HG03060 (cell line): ENCODE data around the gene TBC1D4.

Source experiments
- ATAC-seq: cut with Tn5 transposase; IDR thresholded peaks from one replicate; pipeline ENCODE4 v1.9.1; 2021; ENCODE audit warnings: low read depth, moderate number of reproducible peaks; ENCODE audit not compliant: unreplicated experiment

The TBC1D4 gene

DNA sequence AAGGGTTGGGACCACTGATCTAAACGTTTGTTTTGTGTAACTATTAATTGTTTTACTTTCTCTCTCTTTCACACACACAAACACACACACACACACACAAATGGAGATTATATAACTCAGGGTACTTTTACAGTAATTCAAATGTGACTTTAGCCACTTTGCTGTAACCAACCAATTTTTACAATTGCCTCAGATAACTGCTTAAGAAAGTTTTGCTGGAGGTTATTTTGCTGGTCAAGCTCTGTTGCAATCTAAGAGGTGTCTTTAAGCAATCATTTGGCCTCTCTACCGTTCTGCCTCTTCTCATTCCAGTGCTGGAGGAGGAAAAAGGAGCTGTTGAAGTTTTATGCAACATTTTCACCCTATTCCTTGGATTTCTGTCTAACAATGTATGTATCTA is 63.0 kb downstream of the TBC1D4 start:
- ATAC-seq: no peak

GRCh38 chr13:75418186-75418843 is 63.7 kb downstream of the TBC1D4 start:
- ATAC-seq: no peak

GRCh38 chr13:75417656-75418055 is 64.3 kb downstream of the TBC1D4 start:
- ATAC-seq: no peak

- ATAC-seq: peak; percentile 10
Measured at GRCh38 chr13:75417012-75417384, 65.0 kb downstream of the TBC1D4 start.

DNA sequence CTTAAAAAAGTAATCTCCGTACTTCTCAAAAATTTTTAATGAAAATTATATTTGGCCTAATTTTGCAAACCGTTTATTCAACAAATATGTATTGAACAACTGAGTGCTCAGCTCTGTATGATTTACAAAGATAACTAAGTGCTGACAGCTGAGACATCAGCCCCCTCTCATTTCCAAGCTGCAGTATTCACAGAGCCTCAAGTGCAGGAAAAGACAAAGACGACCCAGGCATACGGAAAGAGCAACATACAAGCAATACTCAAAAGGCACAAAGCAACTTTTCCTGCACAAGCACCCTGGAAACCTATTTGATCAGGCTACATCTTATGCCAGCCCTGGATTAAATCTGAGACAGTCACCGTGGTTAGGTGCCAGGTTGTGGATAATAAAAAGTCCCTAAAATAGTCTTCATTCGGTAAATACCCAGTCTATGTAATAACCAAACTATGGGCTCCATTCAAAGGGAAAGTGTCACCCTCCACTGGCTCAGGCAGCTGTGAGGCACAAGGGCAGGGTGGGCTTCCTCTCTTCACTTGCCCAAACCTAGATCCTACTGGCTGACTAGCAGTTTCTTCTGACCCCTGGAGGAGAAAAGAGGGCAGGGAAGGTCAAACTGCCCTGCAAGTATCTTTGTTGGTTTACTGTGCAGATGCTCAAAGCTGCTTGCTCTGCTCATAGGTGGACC is 65.5 kb downstream of the TBC1D4 start:
- ATAC-seq: peak; percentile 33

DNA sequence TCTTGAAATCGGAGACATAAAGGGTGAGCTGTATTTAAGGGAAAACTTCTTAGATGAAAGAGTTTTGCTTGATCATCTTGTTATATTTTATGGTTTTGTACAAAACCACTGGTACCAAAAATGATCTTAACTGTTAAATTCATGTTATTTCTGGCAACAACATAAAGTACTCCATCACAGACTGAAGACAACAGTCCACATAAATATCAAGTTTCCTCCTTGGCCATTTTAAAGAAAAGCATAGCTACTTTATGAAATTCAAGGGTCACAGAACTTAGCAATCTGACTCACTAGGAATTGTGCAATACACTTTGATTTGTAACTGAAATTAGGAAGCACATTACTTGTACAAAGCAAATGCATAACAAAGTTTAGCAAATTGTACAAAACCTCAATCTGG is 66.3 kb downstream of the TBC1D4 start:
- ATAC-seq: no peak

- ATAC-seq: no peak
Measured at GRCh38 chr13:75415171-75415570, 66.8 kb downstream of the TBC1D4 start.

DNA sequence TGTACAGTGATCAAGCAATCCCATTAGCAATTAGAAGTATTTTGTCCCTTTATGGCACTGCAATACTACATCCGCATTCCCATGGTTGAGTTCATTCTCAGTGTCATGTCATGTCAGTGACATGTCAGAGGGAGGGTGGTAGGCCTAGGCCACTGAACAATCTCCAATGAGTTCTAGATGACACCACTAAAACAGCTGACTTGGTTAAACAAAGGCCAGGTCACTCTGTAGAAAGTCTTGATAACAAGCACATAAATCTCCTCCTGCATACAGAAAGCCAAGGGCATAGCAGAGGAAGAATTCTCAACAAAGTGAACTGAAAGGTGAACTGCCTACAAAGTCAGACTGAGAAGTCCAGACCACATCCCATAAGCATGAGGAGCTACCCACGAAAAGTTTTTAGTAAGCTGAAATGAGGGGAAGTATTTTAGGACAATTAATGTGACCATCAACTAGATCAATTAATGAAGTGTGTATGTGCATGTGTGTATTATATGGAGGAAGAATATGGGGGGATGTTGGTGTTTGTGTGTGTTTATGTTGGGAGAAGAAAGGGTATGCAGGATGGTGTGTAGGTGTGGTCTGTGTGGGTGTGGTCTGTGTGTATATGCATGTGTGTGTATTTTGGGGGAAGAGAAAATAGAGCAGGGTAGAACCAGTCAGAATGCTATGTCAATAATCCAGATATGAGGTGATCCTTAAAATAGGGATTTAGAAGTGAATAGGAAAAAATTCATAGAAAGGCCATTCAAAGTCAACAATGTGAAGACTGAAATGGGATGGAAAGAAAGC is 67.7 kb downstream of the TBC1D4 start:
- ATAC-seq: no peak

- ATAC-seq: no peak
Measured at GRCh38 chr13:75411924-75412537, 69.9 kb downstream of the TBC1D4 start.

DNA sequence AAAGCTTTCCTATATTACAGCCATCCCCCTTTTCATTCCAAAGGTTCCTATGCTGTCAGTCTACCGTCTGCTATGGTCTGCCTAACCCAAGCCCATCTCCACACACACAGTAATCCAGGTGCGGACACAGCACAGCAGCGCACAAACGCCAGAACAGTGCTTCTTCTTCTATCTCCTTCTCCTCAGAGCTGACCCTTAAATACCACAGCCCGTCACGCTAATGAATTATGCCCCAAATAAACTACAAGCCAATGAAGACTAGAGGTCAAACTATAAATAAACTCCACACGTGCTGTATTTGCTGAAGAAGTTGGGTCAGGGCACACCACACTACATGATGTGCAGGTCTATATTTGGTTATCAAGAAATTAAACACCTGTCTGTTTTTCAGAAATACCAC is 71.8 kb downstream of the TBC1D4 start:
- ATAC-seq: peak; percentile 54

DNA sequence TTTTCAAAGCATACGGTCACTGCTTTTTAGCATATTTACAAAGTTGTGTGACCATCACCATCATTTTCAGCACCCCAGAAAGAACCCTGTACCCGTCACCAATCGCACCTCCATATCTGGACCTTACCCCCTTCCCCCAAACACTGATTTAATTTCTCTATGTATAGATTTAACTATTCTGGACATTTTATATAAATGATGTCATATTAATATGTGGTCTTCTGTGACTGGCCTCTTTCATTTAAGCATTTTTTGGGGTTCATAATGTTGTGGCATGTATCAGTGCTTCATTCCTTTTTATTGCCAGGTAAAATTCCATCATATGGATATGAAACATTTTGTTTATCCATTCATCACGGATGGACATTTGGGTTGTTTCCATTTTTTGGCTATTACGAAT is 74.0 kb downstream of the TBC1D4 start:
- ATAC-seq: no peak

DNA sequence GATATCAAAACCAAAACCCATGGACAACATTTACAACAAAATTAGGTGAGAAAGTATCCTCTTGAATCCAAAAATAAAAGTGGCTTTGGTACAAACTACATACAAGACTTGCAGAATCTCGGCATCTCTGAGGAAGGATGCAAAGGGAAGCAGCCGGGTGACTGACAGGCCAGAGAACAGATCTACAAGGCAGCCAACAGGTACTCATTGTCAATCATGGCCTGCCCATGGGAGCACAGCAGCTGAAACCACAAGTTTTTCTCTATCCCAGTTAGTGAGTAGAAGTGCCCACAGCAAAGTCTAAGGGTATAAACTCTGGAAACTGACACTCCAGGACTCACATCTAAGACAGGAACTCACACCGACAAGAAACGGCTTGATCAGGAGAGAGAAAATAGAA is 74.5 kb downstream of the TBC1D4 start:
- ATAC-seq: no peak

- no peak for ATAC-seq
Measured at GRCh38 chr13:75405976-75406703, 75.8 kb downstream of the TBC1D4 start.

DNA sequence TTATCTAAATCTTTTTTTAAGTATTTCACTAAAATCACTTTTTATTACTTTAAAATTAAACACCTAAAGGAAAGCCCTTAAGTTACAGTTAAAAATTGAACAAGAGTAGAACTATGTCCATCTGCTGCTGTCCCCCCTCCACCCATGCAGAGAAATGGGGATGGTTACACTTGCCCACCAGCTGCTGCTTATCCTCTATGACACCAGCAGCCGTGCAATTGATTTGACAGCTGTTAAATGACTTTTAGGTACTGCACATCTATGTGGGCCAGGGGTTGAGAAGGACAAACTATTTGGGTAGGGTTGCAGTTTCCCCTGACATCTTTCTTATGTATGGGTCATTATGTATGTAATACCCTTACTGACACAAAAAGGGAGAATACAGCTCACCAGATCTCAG is 77.2 kb downstream of the TBC1D4 start:
- no peak for ATAC-seq

DNA sequence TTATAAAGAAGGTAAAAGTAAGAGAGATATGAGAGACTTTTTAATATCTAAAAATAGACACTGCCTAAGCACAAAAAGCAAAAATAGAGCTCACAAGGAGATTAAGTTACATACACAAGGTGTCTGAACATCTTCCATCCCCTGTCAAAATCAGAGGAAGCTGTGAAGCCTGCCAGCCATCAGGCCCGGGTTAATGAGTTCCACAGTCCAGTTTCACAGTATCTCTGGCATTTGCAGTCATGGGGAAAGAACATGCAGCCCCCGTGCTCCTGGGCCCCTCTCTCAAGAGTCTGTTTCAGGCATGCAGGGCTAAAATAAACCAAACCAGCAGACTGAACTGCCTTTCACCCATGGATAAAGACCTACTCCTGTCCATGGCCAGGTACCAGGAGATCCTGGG is 79.2 kb downstream of the TBC1D4 start:
- ATAC-seq: peak; percentile 38

- no peak for ATAC-seq
Measured at GRCh38 chr13:75400775-75401174, 81.2 kb downstream of the TBC1D4 start.

- ATAC-seq: no peak
Measured at GRCh38 chr13:75399879-75400217, 82.1 kb downstream of the TBC1D4 start.

GRCh38 chr13:75399168-75399878 is 82.6 kb downstream of the TBC1D4 start:
- ATAC-seq: no peak

- no peak for ATAC-seq
Measured at GRCh38 chr13:75398072-75398471, 83.9 kb downstream of the TBC1D4 start.

DNA sequence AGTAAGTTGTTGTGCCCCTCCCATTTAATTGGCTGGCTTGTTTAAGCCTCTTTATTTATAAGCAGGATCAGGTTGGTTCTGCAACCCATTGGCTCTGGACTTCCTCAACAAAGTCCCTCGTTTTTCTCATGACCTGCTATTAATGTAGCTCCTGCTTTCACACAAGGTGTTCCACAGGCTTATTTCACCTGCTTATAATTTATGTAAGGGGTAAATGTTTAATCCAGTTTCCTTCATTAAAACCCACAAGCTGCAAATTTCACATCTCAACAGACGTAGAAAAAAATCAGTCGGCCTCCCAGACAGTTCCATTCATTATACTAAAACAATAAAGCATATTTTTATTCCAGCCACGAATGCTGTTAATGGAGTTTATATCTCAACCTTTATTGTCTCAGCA is 86.1 kb downstream of the TBC1D4 start:
- no peak for ATAC-seq
